NCI-H1092 treated with DMSO at 0.1 percent for 48 hours (cell line): ENCODE data around the gene TNMD.
A peak's percentile ranks its signal among the peaks of the same experiment; 100 is the strongest.
"Not testable (repeated sequence)": the region's sequence is repeated elsewhere in the genome, so short reads cannot be mapped to it uniquely, and the experiment has no call there.

Source experiments
- DNase-seq: peaks from one replicate; lab custom pipeline; 2025; lab: John Stamatoyannopoulos, UW

The TNMD gene

DNA sequence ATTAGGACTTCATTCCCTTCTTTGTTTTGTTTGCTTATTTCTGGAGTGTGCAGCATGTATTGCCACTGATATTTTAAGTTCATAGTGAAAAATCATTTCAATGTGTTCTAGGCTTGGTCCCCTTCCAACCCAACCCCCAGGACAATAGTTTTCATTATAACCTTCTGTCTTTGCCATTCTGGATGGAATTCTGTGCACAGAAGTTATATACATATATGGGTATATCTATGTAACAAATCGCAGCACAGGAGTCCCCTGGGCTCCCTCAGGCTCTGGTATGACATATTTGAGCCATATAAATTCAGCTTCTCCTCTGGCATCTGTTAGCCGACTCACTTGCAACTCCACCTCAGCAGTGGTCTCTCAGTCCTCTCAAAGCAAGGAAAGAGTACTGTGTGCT is at the start of gene TNMD:
Gene TNMD (plus strand): TSS at position 326 of the 400 bp plus-strand sequence. CDS start 83 bp downstream, outside the sequence.
- no peak for DNase-seq

DNA sequence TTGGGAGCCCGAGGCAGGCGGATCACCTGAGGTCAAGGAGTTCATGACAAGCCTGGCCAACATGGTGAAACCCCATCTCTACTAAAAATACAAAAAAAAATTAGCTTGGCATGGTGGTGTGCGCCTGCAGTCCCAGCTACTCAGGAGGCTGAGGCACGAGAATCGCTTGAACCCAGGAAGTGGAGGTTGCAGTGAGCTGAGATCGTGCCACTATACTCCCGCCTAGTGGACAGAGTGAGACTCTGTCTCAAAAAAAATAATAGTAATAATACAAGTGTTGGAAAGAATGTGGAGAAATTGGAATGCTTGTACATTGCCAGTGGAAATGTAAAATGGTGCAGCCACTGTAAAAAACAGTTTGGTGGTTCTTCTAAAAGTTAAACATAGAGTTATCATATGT is 19.2 kb upstream of the TNMD start:
- DNase-seq, result not testable (repeated sequence)

- no peak for DNase-seq
Observed at GRCh38 chrX:100586747-100587146, 2.0 kb downstream of the TNMD start.

GRCh38 chrX:100587861-100588260 is 3.1 kb downstream of the TNMD start:
- no peak for DNase-seq

DNA sequence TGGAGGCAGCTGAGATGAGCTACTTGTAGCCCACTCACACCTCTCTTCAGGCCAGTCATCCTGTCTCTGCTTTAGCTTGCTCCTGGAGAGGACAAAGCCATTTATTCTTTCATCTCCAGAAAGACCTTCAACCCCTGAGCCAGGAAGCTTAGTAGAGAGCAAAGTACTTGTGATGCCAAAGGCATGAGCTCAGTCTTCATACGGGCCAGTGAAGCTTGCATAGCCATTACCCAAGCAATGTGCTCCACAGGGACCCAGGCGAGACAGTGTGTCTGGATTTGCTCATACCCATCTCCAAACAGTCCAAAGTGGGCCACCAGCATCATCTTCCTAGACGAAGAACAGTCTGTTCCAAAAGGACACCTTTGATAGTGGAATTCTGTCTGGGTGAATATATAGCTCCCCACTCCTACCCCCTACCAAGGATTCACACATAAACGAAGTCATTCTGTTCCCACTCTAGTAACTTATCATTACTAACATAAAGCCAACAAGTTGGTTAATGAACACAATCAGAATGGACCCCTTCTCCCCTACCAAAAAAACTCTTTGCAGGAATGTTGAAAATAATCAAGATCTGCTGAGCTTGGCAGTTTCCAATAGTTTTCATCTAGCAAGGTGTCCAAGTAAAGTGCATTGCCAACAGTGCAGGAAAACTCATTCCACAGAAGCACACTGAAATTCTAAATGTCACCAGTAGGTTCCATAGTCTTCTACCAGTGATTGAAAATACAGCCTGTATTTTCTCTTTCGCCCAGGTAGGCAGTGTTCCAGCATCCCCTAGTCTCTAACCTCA is 6.7 kb downstream of the TNMD start:
- DNase-seq, result no peak

GRCh38 chrX:100593126-100593525 is 8.4 kb downstream of the TNMD start:
- no peak for DNase-seq

DNA sequence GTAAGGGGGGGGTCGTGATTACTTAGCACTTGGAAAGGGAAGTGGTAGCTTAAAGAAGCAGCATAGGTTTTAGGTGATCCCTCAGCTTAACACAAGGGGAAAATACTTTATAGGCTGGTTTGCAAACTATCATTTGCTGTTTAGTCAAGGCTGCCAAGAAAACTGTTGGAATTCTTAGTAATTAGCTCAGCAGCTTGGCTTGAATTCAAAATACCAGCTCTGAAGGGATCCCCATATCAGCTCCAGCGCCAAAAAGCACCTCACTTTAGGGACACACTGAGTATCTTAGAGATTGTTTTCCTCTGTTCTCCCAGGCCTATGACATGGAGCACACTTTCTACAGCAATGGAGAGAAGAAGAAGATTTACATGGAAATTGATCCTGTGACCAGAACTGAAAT is 8.8 kb downstream of the TNMD start:
- DNase-seq, result no peak

DNA sequence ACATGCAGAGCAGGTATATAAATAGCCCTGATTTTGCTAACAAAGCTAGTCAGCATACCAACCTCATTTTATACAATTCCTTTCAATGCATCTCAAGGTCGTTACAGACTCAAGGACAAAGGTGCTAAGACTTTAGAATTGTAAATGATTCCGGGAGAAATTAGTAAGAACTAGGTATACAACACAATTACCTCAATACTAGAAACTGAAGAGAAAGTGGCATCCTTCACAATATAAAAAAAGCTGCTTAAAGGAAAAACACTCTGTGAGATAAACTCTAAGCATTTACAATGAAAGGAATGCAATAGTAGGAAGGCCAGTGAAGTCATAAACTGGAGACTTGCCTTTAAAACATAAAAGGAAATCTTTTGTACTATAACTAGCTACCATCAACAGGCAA is 11.9 kb downstream of the TNMD start:
- no peak for DNase-seq

DNA sequence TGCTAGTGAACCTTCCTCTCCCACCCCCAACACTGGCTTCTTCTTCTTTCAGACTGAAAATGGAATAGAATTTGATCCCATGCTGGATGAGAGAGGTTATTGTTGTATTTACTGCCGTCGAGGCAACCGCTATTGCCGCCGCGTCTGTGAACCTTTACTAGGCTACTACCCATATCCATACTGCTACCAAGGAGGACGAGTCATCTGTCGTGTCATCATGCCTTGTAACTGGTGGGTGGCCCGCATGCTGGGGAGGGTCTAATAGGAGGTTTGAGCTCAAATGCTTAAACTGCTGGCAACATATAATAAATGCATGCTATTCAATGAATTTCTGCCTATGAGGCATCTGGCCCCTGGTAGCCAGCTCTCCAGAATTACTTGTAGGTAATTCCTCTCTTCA is 14.7 kb downstream of the TNMD start:
- DNase-seq, result no peak

- no peak for DNase-seq
Observed at GRCh38 chrX:100600340-100600739, 15.6 kb downstream of the TNMD start.

- DNase-seq, result no peak
Observed at GRCh38 chrX:100600758-100601157, 16.0 kb downstream of the TNMD start.

- DNase-seq, result no peak
Observed at GRCh38 chrX:100606753-100607152, 22.0 kb downstream of the TNMD start.

GRCh38 chrX:100609591-100609990 is 24.9 kb downstream of the TNMD start:
- DNase-seq, result no peak

- no peak for DNase-seq
Observed at GRCh38 chrX:100611951-100612350, 27.2 kb downstream of the TNMD start.

DNA sequence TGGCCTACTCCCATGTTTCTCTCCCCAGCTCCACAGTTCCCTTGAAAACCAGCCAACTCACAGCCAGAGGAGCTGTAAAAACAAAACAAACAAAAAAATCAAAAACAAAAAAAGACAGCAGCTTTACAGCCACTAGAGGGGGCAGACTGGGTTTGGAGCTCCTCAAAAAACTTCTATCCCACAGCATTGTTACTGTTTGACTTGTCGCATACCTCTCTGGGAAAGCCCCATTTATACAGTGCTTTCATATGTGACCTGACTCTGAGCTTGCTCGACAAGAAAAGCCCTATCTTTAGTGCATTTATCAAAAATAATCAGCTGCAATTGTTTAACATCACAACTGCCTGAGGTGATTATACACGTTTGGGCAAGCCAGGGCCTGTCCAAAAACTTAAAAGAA is 30.3 kb downstream of the TNMD start:
- DNase-seq, result peak; percentile 48

- DNase-seq, result no peak
Observed at GRCh38 chrX:100623001-100623400, 38.3 kb downstream of the TNMD start.

GRCh38 chrX:100625985-100626491 is 41.3 kb downstream of the TNMD start:
- DNase-seq, result no peak

DNA sequence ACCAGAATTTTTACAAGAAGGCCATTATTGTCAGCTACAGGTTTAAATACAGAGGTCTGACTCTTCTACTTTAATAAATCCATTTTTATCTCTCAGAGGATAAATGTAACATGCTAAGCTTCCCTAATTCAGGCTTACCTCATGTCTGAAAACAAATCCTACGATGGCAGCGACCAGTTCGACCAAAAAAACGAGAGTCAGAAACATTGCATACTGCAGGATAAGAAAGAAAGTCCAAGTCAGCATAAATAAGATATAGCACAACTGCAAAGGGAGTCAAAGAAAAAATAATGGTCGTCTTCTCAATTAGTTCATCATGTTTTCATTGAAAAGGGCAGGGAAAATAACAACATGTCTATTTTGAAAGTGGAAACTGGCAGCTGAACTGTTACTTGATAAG is 50.3 kb downstream of the TNMD start:
- DNase-seq, result no peak

DNA sequence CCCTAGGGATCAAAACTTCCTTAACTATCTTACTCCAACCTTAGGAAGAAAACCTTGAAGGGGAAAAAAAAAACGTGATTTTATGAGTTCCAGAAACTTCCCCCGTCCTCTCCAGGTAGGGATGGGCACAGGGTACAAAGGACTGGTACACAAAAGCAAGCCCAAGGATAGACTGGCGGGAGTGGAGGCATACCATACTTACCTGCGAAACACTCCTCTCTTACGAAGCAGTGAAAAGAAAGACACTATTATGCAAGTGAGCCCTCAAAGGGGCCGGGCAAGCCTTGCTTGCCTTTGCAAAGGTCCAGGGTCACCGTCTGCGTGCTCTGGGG is 51.2 kb downstream of the TNMD start:
- peak; percentile 39 for DNase-seq

DNA sequence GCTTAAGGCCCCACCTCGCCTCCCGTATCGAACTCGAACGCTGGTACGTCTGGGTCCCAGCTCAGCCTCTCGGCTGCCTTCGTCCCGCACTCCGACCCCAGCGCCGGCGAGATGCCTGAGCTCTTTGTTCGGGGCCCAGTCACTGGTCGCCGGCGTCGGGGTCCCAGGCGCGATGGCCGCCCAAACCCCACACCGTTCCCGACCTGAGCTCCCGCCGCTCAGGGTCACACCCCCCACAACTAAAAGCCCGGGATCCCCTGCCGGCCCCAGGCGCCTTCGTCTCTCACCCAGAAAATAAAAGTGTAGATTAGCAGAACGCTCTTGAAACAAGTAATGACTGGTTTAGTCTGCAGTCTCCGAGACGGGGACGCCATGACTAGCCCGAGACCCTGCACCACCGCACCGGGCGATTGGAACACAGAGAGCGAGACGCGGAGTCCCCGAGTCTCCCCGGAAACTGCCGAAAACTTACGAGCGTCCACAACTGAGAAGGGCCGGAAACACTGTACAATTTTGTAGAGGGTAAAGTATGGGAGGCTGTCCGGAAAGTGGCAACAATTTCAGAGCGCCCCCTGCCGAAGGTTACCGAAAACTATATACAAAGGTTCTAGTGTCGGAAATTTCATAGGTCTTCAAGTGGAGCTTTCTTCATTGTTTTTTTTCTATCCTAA is 51.7 kb downstream of the TNMD start, which contains the start of gene TSPAN6:
Gene TSPAN6 (minus strand): TSS at position 486 of the 671 bp plus-strand sequence. CDS start 112 bp downstream, at position 374.
- DNase-seq, result peak; percentile 94

- no peak for DNase-seq
Observed at GRCh38 chrX:100642290-100642689, 57.6 kb downstream of the TNMD start.

GRCh38 chrX:100643212-100643611 is 58.5 kb downstream of the TNMD start:
- no peak for DNase-seq
